PC-3 (cell line): ENCODE data around the gene FIBCD1.

ENCODE experiments used
- CTCF ChIP-seq: fragments of 300-600 bp; sonication (generic); conservative IDR thresholded peaks from 2 replicates; pipeline ENCODE4 v1.5.1; 2017; ENCODE audit warnings: antibody characterized with exemption, low read depth, mild to moderate bottlenecking, low read length
- EZH2 ChIP-seq: fragments of 300-600 bp; sonication (generic); IDR thresholded peaks from one replicate; pipeline ENCODE4 v1.6.1; 2017; ENCODE audit warnings: antibody characterized with exemption, mild to moderate bottlenecking, low read length; ENCODE audit not compliant: unreplicated experiment
- EZH2phosphoT487 ChIP-seq: fragments of 300-600 bp; sonication (generic); IDR thresholded peaks from 2 replicates; pipeline ENCODE4 v1.6.1; 2018; ENCODE audit warnings: mild to moderate bottlenecking, antibody characterized with exemption, low read length, borderline replicate concordance

GRCh38 chr9:130970052-130970451 lies 31.0 kb upstream of the FIBCD1 start:
- no peak for TF ChIP-seq CTCF
- no peak for TF ChIP-seq EZH2
- TF ChIP-seq EZH2phosphoT487: no peak
